ENCODE results near the gene GLRX3.
A peak's percentile ranks its signal among the peaks of the same experiment; 100 is the strongest.
"Not testable (repeated sequence)": the region's sequence is repeated elsewhere in the genome, so short reads cannot be mapped to it uniquely, and the experiment has no call there.

The GLRX3 gene

DNA sequence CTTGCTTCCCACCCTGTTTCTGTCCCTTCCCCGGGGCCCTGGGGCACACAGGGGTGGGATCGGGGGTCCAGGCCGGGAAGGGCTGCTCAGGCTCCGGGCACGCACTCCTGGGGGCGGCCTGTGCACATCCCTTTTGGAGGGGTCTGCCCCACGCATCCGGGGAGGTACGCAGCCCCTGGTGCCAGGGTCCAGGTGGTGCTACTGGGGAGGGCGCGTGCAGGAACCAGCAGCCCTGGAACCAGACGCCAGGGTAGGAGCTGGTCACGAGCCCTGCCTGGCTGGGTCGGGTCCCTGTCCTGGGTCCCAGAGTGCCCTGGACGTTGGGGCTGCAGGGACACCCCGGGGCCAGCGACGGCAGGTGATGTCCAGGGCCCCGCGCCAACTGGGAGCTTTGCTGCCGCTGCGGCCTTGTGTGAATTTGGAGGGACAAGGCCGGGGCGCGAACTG is 53.4 kb downstream of the GLRX3 start:
- DNase-seq (ENCODE audit: low read depth, low spot score) = no peak

DNA sequence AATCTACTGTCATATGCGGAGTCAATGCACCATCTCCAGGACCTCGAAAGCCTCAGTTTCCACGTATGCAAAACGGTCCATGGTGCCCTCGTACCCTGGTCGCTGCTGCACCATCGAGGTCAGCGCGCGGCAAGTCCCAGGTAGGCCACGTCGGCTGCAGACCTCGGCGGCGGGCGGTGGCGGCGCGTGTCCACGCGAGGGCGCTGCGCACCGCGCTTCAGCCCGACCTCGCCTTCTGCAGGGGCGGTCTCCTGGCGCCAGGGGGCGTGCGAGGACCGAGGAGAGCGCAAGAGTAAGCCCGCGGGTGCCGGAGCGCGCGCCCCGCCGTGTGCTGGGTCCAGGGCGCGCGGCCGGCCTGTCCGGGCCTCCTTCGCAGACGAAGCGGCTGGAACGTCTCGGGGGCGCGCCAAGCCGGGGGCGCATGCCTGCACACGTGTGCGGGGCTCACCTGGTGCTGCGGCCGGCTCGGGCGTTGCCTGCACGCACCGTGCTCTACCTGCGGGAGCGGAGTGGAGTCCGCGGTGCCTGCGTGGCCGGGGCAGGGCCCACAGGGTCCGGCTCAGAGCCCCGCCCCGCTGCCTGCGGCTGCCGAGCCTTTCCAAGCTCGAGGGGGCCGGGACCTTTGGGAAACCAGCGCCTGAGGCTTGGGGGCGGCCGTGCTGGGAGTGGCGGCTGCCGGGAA is 54.0 kb downstream of the GLRX3 start:
- peak; percentile 64 for DNase-seq (ENCODE audit: low read depth, low spot score)

DNA sequence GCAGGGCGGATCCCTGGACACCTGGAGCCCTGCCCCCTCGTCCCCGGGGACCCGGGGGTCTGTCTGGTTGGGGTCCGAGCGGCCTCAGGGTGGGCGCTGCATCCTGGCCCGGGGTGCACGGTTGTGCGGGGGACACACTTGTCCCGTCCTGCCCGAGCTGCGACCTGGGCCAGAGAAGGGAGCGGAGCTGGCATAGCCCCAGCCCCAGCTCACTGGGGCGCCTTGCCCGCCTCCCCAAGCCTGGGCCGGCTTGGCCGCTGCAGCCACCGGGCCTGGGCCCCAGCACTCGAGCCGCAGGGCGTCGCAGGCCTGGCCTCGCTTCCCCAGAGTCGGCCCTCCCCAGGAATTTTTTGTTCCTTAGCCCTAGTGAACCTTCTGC is 54.5 kb downstream of the GLRX3 start:
- DNase-seq (ENCODE audit: low read depth, low spot score) = no peak

DNA sequence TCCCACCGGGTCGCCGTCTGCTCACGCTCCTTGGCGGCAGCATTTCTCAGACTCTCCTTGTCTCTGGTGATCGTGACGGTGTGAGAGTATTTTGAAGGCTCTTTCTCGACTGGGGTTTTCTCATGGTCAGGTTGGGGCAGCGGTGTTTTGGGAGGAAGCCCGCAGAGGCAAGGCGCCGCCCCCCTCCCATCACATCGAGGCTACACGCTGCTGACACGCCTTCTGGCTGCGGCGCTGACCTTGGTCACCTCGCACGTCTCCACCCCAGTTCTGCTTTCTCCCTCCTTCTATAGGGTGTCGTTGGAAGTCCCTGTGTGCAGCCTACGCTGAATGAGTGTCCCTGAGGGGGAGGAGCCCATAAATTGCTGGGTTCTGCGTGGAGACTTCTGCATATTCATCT is 55.2 kb downstream of the GLRX3 start:
- no peak for DNase-seq (ENCODE audit: low read depth, low spot score)

DNA sequence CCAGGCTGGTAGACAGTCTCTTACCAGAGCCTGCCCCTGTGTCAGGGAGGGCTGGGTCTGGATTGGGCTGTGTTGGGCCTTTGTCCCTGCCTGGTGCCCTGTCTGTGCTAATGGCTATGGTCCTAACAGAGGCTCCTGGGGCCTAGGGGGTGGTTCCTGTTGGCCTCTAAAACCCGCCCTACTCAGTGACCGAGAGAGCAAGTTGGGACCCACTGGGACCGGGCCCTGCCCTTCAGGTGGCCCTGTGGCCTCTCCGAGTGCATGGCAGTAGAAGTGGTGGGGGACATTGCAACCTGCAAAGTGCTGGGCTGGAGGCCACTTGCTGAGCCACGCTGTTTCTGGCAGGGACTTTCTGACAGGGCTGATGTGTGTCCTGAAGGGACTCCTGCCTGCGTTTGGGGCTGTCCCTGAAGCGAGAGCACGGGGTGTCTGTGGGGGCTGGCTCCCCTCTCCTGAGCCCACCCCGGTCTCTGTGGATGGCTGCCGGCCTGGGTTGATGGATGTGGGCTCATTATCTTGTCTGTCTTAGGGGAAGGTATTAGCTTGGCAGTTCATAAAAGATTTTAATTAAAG is 56.2 kb downstream of the GLRX3 start:
- DNase-seq (ENCODE audit: low read depth, low spot score) = no peak

DNA sequence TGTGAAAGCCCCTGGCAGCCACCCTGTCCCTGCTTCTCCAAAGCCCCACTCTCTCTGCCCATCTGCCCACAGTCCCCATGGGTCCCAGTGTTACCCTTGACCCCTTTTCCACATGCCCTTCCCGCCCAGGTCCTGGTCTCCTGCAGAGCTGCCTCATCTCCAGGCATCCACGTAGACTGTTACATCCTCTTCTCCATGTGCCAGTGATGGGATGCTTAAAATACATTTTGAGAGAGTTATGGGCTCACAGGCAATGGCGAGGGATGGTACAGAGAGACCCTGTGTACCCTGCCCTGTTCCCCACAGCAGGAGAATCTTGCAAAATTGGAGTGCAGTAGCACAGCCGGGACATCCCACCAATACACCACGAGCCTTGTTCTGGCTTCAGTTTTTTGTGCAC is 56.8 kb downstream of the GLRX3 start:
- no peak for DNase-seq (ENCODE audit: low read depth, low spot score)

DNA sequence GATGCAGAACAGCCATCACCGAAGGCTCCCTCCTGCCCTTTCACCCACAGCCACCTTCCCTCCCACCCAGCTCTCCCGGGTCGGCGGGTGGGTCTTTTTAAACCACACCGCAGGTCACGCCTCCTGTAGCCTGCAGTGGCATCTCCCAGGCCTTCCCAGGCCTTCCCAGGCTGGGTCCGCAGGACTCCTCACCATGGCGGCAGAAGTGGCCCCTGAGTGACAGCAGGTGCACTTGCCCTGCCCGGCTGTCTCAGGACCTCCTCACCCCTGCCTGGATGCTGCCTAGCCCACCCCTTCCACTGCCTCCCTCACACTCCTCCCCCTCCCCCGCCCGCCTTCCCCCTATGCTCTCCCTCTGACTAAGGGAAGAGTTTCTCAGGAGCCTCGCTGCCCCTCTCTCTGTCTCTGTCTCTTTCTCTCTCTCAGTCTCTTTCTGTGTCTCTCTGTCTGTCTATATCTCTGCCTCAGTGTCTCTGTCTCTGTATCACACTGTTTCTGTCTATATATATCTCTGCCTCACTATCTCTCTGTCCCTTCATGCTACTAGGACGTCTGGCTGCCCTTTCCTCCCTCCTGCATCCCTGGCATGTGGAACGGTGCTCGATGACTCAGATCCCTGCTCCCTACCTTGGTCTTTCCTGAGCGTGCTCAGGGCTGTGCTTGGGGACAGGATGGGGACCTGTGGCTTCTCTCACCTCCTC is 57.5 kb downstream of the GLRX3 start:
- no peak for DNase-seq (ENCODE audit: low read depth, low spot score)

DNA sequence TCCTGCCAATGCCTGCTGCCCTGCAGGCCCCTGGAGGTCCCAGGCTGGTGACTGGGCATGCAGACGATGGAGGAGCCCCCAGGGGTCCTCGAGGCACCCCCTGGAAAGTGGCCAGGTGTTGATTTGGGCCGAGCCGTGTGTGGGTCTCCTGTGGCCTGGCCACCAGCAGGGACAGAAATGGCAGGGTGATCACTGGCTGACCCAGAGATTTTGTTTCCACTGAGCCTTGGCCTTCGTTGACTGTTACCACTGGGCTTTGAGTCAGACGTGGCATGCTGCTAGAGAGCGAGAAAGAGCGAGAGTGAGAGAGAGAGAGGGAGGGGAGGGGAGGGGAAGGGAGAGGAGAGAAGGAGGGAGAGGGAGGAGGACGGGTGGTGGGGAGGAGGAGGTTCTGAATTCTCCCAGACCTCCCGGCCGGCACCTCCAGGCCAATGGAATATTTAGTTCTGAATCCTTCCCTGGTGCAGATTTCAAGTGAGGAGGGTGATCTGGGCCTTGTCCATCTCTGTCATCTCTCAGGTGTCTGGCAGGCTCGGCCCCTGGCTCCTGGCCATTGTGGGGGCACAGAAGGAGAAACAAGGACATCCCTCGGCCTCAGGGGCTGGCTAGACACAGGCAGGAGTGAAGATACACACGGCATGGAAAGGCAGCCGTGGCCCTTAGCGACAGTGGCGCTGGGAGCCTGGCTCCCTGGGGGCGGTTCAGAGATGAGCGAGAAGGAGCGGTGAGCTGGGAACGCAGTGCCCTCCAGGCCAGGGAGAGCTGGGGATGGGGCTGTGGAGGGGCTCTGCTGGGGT is 58.2 kb downstream of the GLRX3 start:
- DNase-seq (ENCODE audit: low read depth, low spot score) = no peak

DNA sequence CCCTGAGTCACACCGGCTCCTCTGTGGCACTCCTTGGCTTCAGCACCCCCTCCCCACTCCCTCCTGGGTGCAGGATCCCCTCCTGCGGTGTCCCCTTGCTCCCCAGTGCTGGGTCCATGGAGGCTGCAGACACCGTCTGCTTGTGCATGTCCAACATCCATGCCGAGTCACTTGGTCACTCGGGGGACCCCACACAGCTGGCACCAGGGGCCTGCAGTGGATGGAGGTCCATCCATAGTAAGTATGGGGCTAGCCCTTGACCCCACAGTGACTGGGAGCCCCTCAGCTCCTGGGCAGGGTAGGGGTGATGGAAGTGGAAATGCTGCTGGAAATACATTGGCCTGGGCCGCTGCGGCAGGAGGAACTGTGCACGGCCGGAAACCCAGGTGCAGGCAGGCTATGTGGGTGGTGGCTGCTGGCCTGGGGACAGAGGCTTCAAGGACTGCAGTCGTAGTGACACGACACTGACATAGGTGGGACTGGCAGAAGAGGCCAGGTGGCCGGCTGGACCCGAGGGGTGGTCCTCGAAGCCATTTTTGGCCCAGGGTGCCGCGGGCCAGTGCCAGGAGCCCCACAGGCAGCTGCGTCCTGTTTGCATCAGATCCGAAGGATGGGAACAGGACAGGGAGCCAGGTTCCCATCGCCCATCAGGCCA is 58.9 kb downstream of the GLRX3 start:
- DNase-seq (ENCODE audit: low read depth, low spot score) = no peak

DNA sequence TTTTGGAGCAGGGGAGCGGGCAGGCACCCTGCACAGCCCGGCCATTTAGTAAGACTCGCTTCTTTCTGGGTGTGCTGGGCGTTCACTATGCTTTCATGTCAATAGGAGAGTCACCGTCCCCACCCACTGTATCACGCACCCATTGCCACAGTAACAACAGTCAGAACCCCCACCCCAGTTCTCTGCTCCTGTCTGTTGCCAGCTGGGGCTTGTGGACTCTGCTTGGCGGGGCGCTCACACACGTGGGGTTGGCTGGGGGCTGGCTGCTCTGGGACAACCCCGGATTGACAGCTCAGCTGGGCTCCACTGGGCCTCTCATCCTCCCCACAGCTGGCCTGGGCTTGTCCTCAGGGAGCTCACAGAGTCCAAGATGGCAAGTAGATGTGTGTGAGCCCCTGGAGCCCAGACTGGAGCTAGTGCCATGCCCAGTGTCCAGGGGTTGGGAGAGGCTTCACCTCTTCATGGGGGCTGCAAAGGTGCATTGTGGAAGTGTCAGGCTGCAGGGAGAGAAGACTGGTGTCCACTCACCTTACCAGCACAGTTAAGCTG is 59.6 kb downstream of the GLRX3 start:
- DNase-seq (ENCODE audit: low read depth, low spot score) = no peak

DNA sequence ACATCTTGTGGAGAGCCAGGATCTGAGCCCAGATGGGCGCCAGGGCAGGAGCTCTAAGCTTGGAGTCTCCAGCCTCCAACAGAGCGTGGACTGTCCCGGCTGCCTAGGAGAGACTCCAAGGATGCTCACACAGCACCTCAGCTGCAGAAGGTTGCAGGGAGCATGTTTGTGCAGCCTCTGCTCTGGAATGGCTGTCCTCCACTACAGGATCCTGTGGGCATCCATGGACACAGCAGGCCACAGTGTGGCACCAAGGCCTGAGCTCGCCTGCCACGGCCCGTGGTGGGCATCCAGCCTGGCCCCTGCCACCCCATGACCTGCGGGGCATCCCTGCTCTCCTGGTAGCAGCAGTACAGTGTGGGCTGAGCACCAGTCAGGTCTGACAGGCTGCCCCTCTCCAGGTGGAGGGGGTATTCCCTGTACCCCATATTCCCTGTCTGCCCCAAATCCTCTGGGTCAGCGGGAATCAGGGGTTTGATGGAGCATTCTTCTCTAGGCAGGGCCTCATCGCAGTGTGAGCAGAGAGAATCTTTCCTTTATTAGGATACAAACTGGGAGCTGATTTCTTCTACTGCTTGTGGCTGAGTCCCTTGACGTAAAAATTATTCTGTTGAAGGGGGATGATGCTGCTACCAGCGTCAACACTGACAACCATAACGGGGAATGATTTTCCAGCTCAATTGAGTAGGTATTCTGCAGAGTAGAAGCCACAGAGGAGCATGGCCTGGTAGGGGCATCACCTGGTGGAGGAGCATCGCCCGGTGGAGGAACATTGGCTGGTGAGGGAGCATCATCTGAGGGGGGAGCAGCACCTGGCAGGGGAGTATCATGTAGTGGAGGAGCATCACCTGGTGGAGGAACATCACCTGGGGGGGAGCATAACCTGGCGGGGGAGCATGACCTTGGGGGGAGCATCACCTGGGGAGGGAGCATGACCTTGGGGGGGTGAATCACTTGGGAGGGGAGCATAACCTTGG is 60.6 kb downstream of the GLRX3 start:
- DNase-seq (ENCODE audit: low read depth, low spot score) = no peak

DNA sequence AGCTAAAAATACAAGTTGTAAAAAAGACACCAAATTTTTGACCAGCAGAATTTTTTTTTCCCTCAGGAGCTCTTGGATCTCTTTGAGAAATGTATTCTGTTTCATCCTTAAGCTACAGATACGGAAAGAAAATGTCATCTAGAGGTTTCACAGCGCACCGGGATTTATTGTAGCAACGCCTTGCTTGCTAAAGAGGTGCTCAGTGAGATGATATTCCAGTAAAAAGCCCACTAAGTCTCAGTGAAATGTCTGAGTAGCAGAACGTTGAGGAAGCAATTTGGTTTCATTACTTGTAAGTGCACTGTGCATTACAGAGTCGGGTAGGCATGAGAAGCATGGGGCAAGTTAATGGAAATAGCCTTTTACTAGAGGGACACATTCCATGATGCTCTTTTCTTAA is 62.5 kb downstream of the GLRX3 start:
- DNase-seq (ENCODE audit: low read depth, low spot score) = no peak

DNA sequence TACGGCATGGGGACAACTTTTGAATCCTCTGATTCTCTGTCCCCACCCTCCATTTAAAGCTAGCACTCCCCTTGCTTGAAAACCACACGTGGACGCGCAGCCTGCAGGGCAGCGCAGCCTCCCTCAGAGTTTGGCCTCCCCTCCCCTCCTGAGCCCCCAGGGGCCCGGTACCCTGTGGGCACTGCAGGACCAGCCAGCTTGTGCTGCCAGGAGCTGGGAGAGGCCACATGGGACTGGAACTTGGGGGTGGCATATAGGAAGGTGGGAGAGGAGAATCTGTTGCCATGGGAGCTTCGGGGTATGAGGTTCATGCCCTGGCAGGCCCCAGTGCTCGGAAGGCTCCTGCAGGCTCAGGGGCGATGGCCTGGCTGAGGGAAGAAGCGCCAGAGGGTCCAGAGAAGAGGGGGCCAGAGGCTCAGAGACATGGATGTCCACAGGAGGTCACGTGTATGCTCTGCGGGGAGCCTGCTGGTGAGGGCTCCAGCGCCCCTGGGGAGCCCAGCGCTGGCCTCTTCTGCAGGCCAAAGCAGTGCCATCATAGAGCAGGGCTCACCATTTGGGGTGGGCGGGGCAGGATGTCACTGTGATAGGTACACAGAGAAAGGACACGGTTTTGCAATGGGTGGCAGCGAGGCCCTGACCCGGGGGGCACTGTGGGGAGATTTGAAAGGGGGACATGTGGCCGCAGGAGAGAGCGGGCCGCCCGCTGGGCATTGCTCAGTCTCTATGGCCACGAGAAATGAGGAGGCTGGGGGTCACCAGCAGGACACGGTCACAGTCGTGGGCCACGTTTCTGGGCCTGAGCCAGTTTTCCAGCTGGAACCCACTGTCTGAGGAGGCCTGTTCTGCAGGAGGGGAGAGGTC is 64.2 kb downstream of the GLRX3 start:
- no peak for DNase-seq (ENCODE audit: low read depth, low spot score)

DNA sequence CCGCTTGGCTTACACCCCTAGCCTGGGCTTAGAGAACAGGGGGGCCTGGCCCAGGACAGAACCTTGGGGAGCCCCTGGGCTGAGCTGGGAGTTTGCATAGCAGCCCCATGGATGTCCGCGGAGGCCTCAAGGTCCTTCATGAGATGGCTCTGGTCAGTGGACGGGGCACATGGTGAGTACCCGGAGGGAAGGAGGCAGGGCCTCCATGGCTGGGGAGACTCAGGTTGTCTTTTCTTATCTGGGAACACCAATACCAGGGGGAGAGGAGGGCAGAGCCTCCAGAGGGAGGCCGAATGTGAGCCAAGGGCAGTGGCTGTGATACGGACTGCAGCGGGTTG is 64.8 kb downstream of the GLRX3 start:
- DNase-seq (ENCODE audit: low read depth, low spot score) = no peak

DNA sequence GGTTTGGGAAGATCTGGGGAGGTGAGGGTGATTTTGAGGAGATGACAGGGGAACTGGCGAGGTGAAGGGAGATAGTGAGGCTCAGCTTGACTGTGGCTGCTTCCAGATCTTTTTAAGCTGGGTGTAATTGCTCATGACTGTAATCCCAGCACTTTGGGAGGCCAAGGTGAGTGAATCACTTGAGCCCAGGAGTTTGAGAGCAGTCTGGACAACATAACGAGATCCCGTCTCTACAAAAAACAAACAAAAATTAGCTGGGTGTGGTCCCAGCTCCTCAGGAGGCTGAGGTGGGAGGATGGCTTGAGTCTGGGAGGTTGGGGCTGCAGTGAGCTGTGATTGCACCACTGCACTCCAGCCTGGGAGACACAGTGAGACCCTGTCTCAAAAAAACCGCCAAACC is 66.0 kb downstream of the GLRX3 start:
- DNase-seq (ENCODE audit: low read depth, low spot score) = not testable (repeated sequence)

DNA sequence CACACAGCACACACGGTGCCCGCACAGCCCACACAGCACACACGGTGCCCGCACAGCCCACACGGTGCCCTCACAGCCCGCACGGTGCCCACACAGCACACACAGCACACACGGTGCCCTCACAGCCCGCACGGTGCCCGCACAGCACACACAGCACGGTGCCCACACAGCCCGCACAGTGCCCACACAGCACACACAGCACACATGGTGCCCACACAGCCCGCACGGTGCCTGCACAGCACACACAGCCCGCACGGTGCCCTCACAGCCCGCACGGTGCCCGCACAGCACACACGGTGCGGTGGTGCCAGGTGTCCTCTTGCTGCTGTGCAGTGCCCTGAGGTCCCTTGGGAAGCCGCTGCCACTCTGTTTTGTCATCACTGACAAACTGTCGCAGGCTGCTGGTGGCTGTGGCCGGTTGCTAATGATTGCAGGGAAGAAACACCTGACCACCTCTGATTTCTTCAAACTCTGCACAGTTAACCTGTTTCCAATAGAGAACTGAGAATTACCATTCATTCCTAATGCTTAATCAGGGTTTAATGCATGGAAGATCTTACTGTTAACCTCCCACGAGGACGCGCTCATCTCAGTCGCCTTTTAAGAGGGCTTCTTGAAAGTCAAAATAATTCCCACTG is 66.9 kb downstream of the GLRX3 start:
- DNase-seq (ENCODE audit: low read depth, low spot score) = no peak

DNA sequence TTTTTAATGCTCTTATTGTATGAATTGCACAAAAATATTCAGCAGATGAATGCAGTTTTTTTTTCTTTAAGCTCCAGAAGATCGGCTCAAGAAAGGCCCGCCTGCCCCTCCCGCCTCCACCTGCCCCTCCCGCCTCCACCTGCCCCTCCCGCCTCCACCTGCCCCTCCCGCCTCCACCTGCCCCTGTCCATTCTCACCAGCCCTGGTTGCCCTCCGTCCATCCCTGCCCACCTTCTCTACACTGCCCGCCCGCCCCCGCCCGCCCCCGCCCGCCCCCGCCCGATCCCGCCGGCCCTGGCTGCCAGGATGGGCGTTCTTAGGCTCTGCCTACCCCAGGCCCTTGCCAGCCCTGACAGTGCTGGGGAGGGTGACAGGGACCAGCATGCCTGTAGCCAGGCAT is 67.4 kb downstream of the GLRX3 start:
- DNase-seq (ENCODE audit: low read depth, low spot score) = no peak

DNA sequence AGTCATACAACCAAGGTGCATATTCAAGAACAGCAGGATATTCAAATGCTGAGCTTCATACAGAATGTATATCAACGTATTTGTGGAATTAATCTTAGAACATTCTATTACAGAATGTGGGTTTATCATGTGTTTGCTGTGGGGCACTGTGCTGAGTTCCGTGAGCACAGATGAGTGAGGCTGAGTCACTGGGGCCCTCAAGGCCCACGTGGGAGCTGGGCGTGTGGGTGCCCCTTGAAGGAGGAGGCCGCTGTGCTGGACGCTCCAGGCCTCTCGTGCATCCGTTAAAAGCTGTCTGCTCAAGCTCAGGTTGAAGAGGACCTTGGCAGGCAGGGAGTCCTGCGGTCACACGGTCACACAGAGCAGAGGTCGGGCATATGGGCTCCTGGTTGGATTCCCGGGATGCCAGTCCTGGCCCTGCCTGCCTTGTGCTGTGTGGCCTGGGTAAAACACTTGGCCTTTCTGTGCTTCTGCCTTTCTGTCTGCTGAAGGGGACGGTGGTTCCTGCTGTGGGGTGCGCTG is 70.1 kb downstream of the GLRX3 start:
- DNase-seq (ENCODE audit: low read depth, low spot score) = no peak

DNA sequence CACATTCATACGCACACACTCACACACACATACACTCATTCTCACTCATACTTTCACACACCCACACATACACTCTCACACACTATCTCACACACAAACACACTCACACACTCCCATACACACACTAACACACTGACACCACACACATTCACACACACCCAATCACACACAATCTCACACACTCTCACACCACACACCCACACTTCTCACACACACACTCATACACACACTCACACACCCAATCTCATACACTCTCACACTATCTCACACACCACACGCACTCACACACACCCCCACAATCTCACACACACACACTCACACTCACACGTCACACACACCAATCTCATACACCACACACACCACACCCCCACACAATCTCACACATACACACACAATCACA is 71.0 kb downstream of the GLRX3 start:
- no peak for DNase-seq (ENCODE audit: low read depth, low spot score)

All from smooth muscle cell of the brain vasculature (primary cell).